Immature natural killer cell (primary cell): ENCODE data around the gene PCIF1. TPM values are rescaled to one million over a fixed set of nuclear protein-coding genes. Genes with fewer than 3 reads are reported as not detected.
"Not testable (repeated sequence)": the region's sequence is repeated elsewhere in the genome, so short reads cannot be mapped to it uniquely, and the experiment has no call there.

Experiments
- DNase-seq, 3 donors: peaks; one replicate each; pipeline ENCODE4 v3.0.0; 2022; ENCODE audit warnings: mixed read lengths in 1 of 3
- H3K27ac Mint-ChIP-seq, 6 donors: one replicate each; pipeline ENCODE4 v1.8.0; 2020; ENCODE audit warnings: mixed read lengths in 6 of 6, mild to moderate bottlenecking in 5 of 6, inconsistent platforms in 4 of 6, moderate library complexity in 3 of 6
- H3K27me3 Mint-ChIP-seq, 3 donors: one replicate each; pipeline ENCODE4 v1.8.0; 2020 to 2021; ENCODE audit warnings: low read depth in 3 of 3, mild to moderate bottlenecking in 3 of 3, mixed read lengths in 3 of 3, moderate library complexity in 3 of 3, inconsistent platforms in 1 of 3
- H3K36me3 Mint-ChIP-seq, 3 donors: one replicate each; pipeline ENCODE4 v1.8.0; 2020; ENCODE audit warnings: mixed read lengths in 3 of 3, inconsistent platforms in 2 of 3, mild to moderate bottlenecking in 2 of 3
- H3K4me1 Mint-ChIP-seq, 2 donors: one replicate each; pipeline ENCODE4 v1.8.0; 2020; ENCODE audit warnings: inconsistent platforms in 2 of 2, mild to moderate bottlenecking in 2 of 2, mixed read lengths in 2 of 2, moderate library complexity in 1 of 2
- H3K4me3 Mint-ChIP-seq, 5 donors: one replicate each; pipeline ENCODE4 v1.8.0; 2020; ENCODE audit warnings: mild to moderate bottlenecking in 5 of 5, mixed read lengths in 5 of 5, inconsistent platforms in 3 of 5, moderate library complexity in 3 of 5
- H3K9me3 Mint-ChIP-seq, 6 donors: one replicate each; pipeline ENCODE4 v1.8.0; 2020; ENCODE audit warnings: mild to moderate bottlenecking in 6 of 6, mixed read lengths in 6 of 6, inconsistent platforms in 4 of 6, moderate library complexity in 3 of 6
- polyA plus RNA-seq, 3 donors: library from polyadenylated mRNA; unstranded; fragments of 300-500 nt; fragmentation: Illumina TruSeq; gene quantifications; one replicate each; pipeline ENCODE4 v1.2.3, GENCODE V29; 2021

PCIF1 gene
- polyA plus RNA-seq, 3 donors from 2014 or later, result 78.4 to 93.4 (median 83.0) TPM

DNA sequence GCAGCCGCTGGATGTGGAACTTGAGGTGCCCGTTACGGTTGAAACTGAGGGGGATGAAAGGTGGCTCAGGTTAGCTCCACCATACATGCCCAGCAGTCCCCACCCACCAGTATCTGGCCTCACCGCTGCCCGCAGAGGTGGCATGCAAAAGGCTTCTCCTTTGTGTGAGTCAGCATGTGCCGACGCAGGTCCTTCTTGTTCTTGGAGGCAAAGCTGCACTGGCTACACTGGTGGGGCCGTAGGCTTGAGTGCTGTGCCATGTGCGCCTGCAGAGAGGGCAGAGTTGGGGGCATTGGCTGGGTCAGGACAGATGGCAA lies 15.8 kb downstream of the PCIF1 start:
- Mint-ChIP-seq H3K36me3 (peaks cover 0 to 18% (median 8%) of the 10 kb centered on the region in 3 donors), H3K9me3 (no peaks in the 10 kb centered on the region), H3K27ac (peak overlapping the region in 1 of 6 donors; percentile 32), H3K27me3 (peaks cover 14 to 16% (median 14%) of the 10 kb centered on the region in 3 donors), H3K4me1 (peaks cover 18 to 43% of the 10 kb centered on the region in 2 donors), H3K4me3 (no peak overlapping the region)
- DNase-seq, result no peak

DNA sequence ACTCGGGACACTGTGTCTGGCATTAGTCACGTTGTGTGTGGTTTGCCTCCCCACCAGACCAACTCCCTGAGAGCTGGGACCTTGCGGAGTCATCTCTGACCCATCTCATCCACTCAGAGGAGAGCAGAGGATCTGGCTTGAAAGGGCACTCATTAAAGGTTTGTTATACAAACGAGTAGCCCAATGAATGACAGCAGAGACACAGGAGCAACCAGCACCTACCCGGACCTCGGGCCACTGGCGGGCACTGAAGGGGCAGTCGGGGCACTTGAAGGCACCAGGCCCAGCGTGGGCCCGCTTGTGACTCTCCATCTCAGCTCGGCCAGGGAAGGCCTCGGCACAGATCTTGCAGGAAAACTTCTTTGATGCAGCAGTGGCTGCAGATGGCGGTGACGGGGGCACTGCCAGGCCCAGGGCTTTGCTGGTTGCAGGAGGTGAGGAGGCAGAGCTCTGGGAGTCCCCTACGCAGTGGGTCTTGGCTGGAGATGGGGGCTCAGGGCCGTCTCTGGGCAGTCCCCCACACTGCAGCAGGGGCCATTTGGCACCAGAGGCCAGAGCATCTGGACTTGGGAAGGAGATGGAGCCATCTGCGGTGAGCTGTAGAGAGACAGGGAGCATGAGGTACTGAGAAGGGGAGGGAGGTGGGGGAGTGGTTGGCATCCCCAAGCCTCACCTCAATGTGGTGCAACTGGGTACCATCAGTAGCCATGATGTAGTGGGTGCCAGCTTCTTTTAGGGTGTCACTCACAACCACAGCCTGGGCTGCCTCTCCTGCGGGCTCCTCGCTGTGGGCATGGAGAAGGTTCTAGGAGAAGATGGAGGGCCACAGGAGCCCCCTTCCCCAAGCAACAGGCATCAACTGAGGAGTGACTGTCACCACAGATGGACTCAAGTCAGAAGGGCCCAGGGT lies 17.7 kb downstream of the PCIF1 start:
- Mint-ChIP-seq H3K36me3 (peaks cover 0 to 23% (median 0%) of the 10 kb centered on the region in 3 donors), H3K9me3 (no peaks in the 10 kb centered on the region), H3K27me3 (peaks cover 4 to 9% (median 5%) of the 10 kb centered on the region in 3 donors), H3K27ac (peak overlapping the region in 4 of 6 donors; percentile 17 to 71 (median 47)), H3K4me3 (no peak overlapping the region), H3K4me1 (peaks cover 0 to 24% of the 10 kb centered on the region in 2 donors)
- DNase-seq, result no peak

DNA sequence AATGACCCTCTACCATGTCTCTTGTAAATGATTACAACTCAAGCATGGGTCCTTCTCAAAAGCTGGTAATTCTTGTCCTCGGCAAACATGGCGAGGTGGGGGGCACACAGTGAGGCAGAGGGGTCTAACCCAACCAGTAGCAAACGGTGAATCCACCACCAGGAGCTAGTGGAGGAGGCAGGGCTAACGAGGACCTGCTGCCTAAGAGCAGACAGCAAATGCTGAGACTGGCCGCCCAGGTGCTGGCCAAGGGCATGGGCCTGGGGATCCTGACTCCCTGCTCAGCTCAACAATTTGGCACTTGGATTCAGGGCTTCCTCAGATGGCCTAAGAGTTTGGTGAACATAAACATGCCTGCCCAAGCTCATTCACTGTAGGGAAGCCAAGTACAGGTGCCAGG lies 18.4 kb downstream of the PCIF1 start:
- Mint-ChIP-seq H3K9me3 (no peaks in the 10 kb centered on the region), H3K36me3 (peaks cover 0 to 22% (median 0%) of the 10 kb centered on the region in 3 donors), H3K27me3 (peaks cover 4 to 8% (median 5%) of the 10 kb centered on the region in 3 donors), H3K4me3 (no peak overlapping the region), H3K4me1 (peaks cover 0 to 17% of the 10 kb centered on the region in 2 donors), H3K27ac (peak overlapping the region in 1 of 6 donors; percentile 20)
- no peak for DNase-seq

DNA sequence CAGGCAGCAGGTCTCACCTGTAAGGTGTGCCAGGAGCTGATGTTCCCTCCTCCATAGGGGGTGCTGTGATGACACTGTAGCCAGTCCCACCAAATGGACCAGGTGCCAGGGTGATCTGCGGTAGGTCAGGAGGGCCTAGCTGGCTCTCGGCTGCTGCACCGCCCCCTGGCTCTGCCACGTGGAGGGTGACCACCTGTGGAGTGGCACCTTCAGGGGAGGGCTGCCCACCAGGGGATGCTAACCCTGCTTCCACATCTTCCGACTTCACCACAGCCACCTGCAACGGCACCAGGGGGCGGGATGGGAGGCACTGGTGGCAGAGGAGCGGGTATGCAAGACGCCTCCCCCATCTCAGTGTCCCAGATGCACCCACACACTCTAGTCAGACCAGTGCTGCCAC lies 19.2 kb downstream of the PCIF1 start:
- peak overlapping the region in 3 of 6 donors; percentile 9 to 60 (median 12) for H3K27ac Mint-ChIP-seq
- H3K9me3 Mint-ChIP-seq, result no peaks in the 10 kb centered on the region
- peaks cover 4 to 6% (median 5%) of the 10 kb centered on the region in 3 donors for H3K27me3 Mint-ChIP-seq
- H3K36me3 Mint-ChIP-seq, result peaks cover 4 to 29% (median 4%) of the 10 kb centered on the region in 3 donors
- H3K4me1 Mint-ChIP-seq, result peaks cover 0 to 14% of the 10 kb centered on the region in 2 donors
- H3K4me3 Mint-ChIP-seq, result no peak overlapping the region
- no peak for DNase-seq

DNA sequence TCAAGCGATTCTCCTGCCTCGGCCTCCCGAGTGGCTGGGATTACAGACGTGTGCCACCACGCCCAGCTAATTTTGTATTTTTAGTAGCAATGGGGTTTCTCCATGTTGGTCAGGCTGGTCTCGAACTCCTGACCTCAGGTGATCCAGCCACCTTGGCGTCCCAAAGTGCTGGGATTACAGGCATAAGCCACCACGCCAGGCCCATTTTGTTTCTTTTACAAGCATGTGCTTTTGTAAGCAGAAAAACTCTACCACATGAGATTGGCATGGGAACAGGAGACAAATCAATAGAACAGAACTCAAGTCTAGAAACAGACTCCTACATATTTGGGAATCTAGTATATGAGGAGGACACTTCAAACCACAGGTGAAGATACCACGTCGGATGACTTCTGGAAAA lies 21.8 kb downstream of the PCIF1 start:
- not testable (repeated sequence) for H3K9me3 Mint-ChIP-seq, DNase-seq, H3K27ac Mint-ChIP-seq, H3K4me3 Mint-ChIP-seq, H3K4me1 Mint-ChIP-seq, H3K27me3 Mint-ChIP-seq
- peaks cover 13 to 46% (median 15%) of the 10 kb centered on the region in 3 donors for H3K36me3 Mint-ChIP-seq

DNA sequence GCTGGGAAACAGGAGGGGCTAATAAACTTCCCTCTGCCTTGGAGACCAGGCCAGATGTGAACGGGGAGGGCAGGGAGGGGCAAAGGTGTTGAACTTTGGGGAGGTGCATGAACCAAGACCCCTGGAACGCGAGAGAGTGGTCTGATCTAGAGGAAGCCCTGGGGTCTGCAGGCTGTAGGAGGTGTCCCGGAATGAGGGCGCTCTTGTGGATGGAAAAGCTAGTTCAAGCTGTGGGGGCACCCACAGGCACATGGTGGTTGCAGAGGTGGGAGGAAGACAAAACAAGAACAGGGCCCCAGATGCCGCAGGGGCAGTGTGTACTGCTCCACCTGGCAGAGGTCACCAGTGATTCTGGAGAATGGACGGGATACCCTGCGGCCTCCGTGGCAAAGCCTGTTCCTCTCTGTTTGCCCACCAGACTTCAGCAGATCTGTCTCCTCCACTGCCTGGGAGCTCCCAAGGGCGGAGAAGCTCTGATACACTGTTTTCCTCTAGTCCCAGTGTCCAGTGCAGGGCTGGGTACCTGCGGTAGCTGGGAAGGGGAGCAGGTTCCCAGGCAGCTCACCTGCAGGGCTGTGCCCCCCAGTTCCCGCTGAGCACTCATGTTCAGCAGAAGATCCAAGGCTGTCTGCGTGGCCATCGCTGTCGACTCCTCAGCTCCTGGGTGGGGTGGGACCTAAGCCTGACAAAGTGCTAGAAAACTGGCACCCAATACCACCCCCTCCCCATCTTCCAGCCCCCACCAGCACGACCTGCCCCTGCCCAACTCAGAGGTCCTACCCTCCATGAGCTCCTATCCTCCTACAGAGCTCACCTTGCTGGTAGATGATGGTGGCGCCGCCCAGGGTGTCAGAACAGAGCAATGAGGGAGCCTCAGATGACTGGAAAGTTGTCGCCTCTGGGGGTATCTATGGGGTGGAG lies 22.8 kb downstream of the PCIF1 start:
- Mint-ChIP-seq H3K27ac (peak overlapping the region in 3 of 6 donors; percentile 17 to 45 (median 30)), H3K36me3 (peaks cover 13 to 44% (median 15%) of the 10 kb centered on the region in 3 donors), H3K4me3 (no peak overlapping the region), H3K9me3 (no peaks in the 10 kb centered on the region), H3K4me1 (no peaks in the 10 kb centered on the region), H3K27me3 (peaks cover under 1 to 3% (median 2%) of the 10 kb centered on the region in 3 donors)
- DNase-seq, result no peak

DNA sequence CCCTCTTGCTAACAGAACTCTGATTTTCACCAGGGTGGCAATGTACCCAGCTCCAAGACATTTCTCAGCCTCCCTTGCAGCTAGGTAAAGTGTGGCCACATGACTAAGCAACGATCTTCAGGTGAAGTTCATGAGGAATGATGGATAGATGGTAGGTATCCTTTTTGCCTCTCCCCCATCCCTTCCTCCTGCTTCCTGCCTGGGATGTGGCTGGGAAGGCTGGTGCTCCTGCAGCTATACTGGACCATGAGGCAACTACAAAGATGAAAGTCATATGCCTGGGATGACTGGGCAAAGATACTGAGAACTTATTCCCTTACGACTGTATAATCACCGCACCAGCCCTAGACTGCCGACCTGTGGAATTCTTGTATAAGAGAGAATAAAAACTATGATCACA lies 24.1 kb downstream of the PCIF1 start:
- peaks cover 6 to 8% of the 10 kb centered on the region in 2 donors for H3K4me1 Mint-ChIP-seq
- H3K27ac Mint-ChIP-seq, result peak overlapping the region in 4 of 6 donors; percentile 23 to 55 (median 36)
- H3K36me3 Mint-ChIP-seq, result peaks cover 13 to 51% (median 19%) of the 10 kb centered on the region in 3 donors
- H3K9me3 Mint-ChIP-seq, result no peaks in the 10 kb centered on the region
- H3K27me3 Mint-ChIP-seq, result peaks cover 2 to 7% (median 2%) of the 10 kb centered on the region in 3 donors
- H3K4me3 Mint-ChIP-seq, result no peak overlapping the region
- no peak for DNase-seq

DNA sequence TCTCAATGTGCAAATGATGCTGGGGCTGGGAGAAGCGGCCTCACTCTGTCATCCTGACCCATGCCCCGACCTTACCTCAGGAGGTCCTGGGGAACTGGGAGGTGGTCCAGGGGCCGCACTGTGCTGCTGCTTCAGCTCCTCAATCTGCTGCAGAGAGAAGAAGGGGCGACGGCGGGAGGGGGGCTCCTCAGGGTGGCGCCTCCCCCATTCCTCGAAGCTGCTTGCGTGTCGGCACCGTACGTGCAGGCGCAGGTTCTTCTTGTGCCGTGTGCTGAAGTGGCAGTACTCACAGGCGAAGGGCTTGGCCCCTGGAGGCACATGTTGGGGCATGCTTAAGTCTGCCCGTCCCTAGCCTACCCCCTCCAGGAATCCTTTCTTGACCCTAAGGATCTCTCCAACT lies 24.6 kb downstream of the PCIF1 start:
- peaks cover 13 to 53% (median 19%) of the 10 kb centered on the region in 3 donors for H3K36me3 Mint-ChIP-seq
- H3K9me3 Mint-ChIP-seq, result no peaks in the 10 kb centered on the region
- H3K27ac Mint-ChIP-seq, result peak overlapping the region in 1 of 6 donors; percentile 65
- peaks cover 0 to 7% (median 2%) of the 10 kb centered on the region in 3 donors for H3K27me3 Mint-ChIP-seq
- no peak for DNase-seq
- no peak overlapping the region for H3K4me3 Mint-ChIP-seq
- H3K4me1 Mint-ChIP-seq, result peaks cover 7 to 10% of the 10 kb centered on the region in 2 donors

DNA sequence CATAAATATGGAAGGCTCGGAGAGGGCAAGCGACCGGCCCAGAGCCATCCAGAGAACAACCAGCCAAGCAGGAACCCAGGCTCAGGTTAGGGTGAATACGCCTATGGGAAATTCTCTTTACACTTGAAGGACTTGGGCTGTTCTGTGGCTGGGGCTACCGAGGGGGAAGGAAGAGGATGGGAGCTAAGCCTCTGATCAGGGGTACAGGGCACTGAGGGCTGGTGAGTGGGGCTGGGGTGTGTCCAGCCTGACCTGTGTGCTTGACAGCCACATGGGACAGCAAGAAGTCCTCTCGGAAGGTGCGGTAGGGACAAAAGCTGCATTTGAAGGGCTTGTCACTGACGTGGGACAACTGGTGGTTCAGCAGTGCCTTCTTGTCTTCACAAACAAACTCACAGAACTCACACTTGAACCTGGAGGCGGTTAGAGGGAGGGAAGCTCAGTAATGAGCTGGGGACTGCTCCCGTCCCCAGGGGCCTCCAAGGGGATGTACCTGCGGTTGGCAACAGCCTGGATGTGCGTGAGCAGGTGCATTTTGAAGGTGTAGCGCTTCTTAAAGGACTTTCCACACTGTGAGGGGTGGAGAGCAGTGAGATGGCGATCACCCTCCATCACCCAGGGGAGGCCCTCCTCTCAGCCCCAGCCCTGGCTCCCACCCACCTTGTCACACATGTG lies 25.6 kb downstream of the PCIF1 start:
- Mint-ChIP-seq H3K36me3 (peaks cover 13 to 54% (median 19%) of the 10 kb centered on the region in 3 donors), H3K27ac (peak overlapping the region in 1 of 6 donors; percentile 71)
- no peak for DNase-seq

DNA sequence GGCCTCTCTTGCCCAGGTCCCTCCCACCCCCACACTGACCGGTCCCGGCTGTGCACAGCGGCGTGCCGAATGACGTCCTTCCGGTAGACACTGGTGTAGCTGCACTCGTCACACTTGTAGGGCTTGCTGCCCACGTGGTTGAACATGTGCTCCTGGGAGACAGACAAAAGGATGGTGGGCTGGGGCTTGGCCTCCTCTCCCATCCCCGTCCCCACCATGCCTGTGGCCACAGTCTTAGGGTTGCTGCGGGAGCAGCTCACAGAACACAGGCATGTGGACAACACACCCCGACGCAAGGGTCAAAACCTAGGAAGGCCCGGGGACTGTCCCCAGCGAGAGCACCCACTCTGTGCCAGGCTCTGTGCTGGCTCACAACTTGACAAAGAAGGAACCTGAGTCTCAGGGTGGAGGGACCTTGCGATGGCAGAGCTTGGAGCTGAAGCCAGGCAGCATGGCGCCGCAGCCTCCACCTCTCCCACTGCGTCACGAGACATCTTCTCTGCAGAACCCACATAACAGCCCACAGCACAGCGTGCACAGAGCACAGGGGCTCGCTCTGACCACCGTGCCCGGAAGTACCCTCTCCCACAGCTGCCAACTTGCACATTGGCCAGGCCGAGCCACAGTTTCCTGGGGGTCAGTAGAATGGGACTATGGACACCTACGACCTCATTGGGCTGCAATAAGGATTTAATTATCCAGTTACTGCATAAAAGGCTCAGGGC lies 27.7 kb downstream of the PCIF1 start:
- Mint-ChIP-seq H3K27ac (peak overlapping the region in 1 of 6 donors; percentile 40), H3K27me3 (peaks cover 0 to 10% (median 3%) of the 10 kb centered on the region in 3 donors), H3K36me3 (peaks cover 16 to 46% (median 22%) of the 10 kb centered on the region in 3 donors), H3K4me1 (peaks cover 7 to 10% of the 10 kb centered on the region in 2 donors), H3K4me3 (peak overlapping the region in 1 of 5 donors; percentile 27), H3K9me3 (no peaks in the 10 kb centered on the region)
- DNase-seq, result no peak

More for the DNA sequence above, 25.6 kb downstream of the PCIF1 start:
- Mint-ChIP-seq H3K27me3 (peaks cover 0 to 7% (median 2%) of the 10 kb centered on the region in 3 donors), H3K4me3 (no peak overlapping the region), H3K9me3 (no peaks in the 10 kb centered on the region), H3K4me1 (peaks cover 7 to 10% of the 10 kb centered on the region in 2 donors)

DNA sequence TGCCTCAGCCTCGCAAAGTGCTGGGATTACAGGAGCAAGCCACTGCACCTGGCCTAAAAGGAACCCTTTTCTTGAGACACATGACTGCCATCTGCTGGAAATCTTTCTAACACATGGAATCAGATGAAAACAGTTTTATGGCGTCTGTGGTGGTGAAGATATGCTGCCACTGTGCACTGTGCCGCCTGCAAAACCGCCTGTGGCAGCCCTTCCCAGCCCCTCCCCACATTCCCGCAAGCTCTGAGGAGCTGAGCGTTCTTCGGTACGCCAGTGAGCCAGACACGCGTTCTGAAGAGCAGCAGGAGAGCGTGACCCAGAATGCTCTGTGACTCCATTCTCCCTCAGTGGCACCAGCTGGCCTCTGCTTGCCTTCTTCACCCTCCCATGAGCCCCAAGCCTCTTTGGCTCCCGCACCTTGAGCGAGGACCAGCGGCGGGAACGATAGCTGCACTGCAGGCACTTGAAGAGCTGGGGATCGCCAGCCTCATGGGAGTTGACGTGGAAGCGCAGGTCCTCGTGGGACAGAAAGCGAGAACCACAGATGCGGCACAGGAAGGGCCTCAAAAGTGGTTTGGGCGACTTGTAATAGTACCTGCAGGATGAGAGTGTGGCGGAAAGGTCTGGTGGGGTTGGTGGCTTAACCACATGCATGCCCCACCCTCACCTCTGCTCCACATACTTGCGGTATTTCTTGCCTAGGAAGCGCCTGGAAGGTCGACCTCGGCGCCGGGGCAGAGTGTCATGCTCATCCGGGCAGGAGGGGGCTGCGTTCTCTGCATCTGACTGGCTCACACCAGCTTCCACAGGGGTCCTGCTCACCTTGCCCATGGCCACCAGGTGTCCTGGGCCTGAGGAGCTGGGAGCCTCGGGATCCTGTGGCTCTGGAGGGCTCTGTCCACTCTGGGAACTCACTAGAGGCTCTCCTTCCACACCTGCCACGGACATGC lies 28.8 kb downstream of the PCIF1 start:
- H3K27ac Mint-ChIP-seq, result peak overlapping the region in 3 of 6 donors; percentile 57 to 73 (median 71)
- H3K9me3 Mint-ChIP-seq, result no peaks in the 10 kb centered on the region
- H3K4me1 Mint-ChIP-seq, result peaks cover 7 to 10% of the 10 kb centered on the region in 2 donors
- peak overlapping the region in 2 of 5 donors; percentile 32 to 33 for H3K4me3 Mint-ChIP-seq
- peaks cover 16 to 43% (median 22%) of the 10 kb centered on the region in 3 donors for H3K36me3 Mint-ChIP-seq
- peak; percentile 37 to 55 (median 39) for DNase-seq
- H3K27me3 Mint-ChIP-seq, result peaks cover 0 to 10% (median 3%) of the 10 kb centered on the region in 3 donors
